HEK293 (cell line): ENCODE data around the gene PSMD8.

ENCODE experiments used
- CTCF ChIA-PET: fragments of 350-600 bp; formaldehyde crosslinking; extraction: SDS; loops from one replicate; lab custom pipeline; 2021; ENCODE audit warnings: antibody characterized with exemption; lab: Yijun Ruan, JAX
- POLR2A ChIA-PET: fragments of 300-600 bp; formaldehyde crosslinking; extraction: SDS; loops from one replicate; lab custom pipeline; 2020; ENCODE audit warnings: antibody characterized with exemption, inconsistent platforms; lab: Yijun Ruan, JAX
- H3K27ac ChIP-seq: fragments of 200-500 bp; sonication (Bioruptor generic); 2 replicates; pipeline ENCODE4 v1.5.1; 2014; ENCODE audit warnings: low read depth, low read length, control low read depth, inconsistent platforms; ENCODE audit errors: extremely low read depth
- H3K36me3 ChIP-seq, 2 experiments: fragments of 200-500 bp in 1 of 2; sonication (Bioruptor generic) in 1 of 2; 1 replicate in 1 of 2; 2 replicates in 1 of 2; pipeline ENCODE4 v1.5.1; 2014 to 2017; ENCODE audit warnings: inconsistent platforms in 2 of 2, low read length in 2 of 2; ENCODE audit not compliant: control insufficient read depth in 2 of 2, insufficient read depth in 1 of 2
- H3K4me1 ChIP-seq: fragments of 200-500 bp; sonication (Bioruptor generic); 2 replicates; pipeline ENCODE4 v1.5.1; 2014; ENCODE audit warnings: mild to moderate bottlenecking, low read length, inconsistent platforms; ENCODE audit not compliant: control insufficient read depth, insufficient read depth
- H3K4me3 ChIP-seq: 2 replicates; pipeline ENCODE4 v1.5.1; 2011; ENCODE audit warnings: low read depth, mild to moderate bottlenecking, control low read depth, low read length, moderate library complexity
- H3K9me3 ChIP-seq: fragments of 200-500 bp; sonication (Bioruptor generic); 2 replicates; pipeline ENCODE4 v1.5.1; 2014; ENCODE audit warnings: low read depth, low read length, inconsistent platforms; ENCODE audit not compliant: control insufficient read depth, insufficient read depth
- FEZF1 ChIP-seq: fragments of 450-650 bp; formaldehyde crosslinking; IDR thresholded peaks from 2 replicates; pipeline ENCODE4 v1.5.1; 2016; ENCODE audit warnings: missing biosample characterization, missing genetic modification characterization
- GLI4 ChIP-seq: fragments of 450-650 bp; formaldehyde crosslinking; IDR thresholded peaks from 2 replicates; pipeline ENCODE4 v1.5.1; 2016; ENCODE audit warnings: missing biosample characterization, missing genetic modification characterization
- HOXA7 ChIP-seq: sonication (generic); formaldehyde crosslinking; IDR thresholded peaks from 2 replicates; pipeline ENCODE4 v1.8.1; 2022; ENCODE audit warnings: missing genetic modification reagents, borderline replicate concordance
- OVOL3 ChIP-seq: fragments of 450-650 bp; formaldehyde crosslinking; IDR thresholded peaks from 2 replicates; pipeline ENCODE4 v1.5.1; 2016; ENCODE audit warnings: missing biosample characterization, missing genetic modification characterization
- WT1 ChIP-seq: fragments of 450-650 bp; formaldehyde crosslinking; IDR thresholded peaks from 2 replicates; pipeline ENCODE4 v1.5.1; 2016; ENCODE audit warnings: missing biosample characterization, missing genetic modification characterization
- ZBTB10 ChIP-seq: fragments of 450-650 bp; formaldehyde crosslinking; IDR thresholded peaks from 2 replicates; pipeline ENCODE4 v1.5.1; 2016; ENCODE audit warnings: missing biosample characterization, missing genetic modification characterization
- ZBTB6 ChIP-seq: fragments of 450-650 bp; formaldehyde crosslinking; IDR thresholded peaks from 2 replicates; pipeline ENCODE4 v1.5.1; 2017; ENCODE audit warnings: missing biosample characterization, missing genetic modification characterization
- ZBTB7A ChIP-seq: fragments of 450-650 bp; formaldehyde crosslinking; IDR thresholded peaks from 2 replicates; pipeline ENCODE4 v1.5.1; 2016; ENCODE audit warnings: low read depth, missing biosample characterization, missing genetic modification characterization
- ZNF10 ChIP-seq: fragments of 450-650 bp; formaldehyde crosslinking; IDR thresholded peaks from 2 replicates; pipeline ENCODE4 v1.5.1; 2017; ENCODE audit warnings: missing biosample characterization, missing genetic modification characterization
- ZNF2 ChIP-seq: fragments of 450-650 bp; formaldehyde crosslinking; IDR thresholded peaks from 2 replicates; pipeline ENCODE4 v1.5.1; 2016; ENCODE audit warnings: missing biosample characterization, missing genetic modification characterization
- ZNF239 ChIP-seq: fragments of 450-650 bp; formaldehyde crosslinking; IDR thresholded peaks from 2 replicates; pipeline ENCODE4 v1.5.1; 2016; ENCODE audit warnings: missing biosample characterization, missing genetic modification characterization
- ZNF26 ChIP-seq: fragments of 450-650 bp; formaldehyde crosslinking; IDR thresholded peaks from 2 replicates; pipeline ENCODE4 v1.5.1; 2016; ENCODE audit warnings: missing biosample characterization, missing genetic modification characterization
- ZNF311 ChIP-seq: fragments of 450-650 bp; formaldehyde crosslinking; IDR thresholded peaks from 2 replicates; pipeline ENCODE4 v1.5.1; 2017; ENCODE audit warnings: missing biosample characterization, missing genetic modification characterization, borderline replicate concordance
- ZNF366 ChIP-seq: fragments of 450-650 bp; formaldehyde crosslinking; conservative IDR thresholded peaks from 2 replicates; pipeline ENCODE4 v1.5.1; 2016; ENCODE audit warnings: missing biosample characterization, missing genetic modification characterization
- ZNF416 ChIP-seq: fragments of 450-650 bp; formaldehyde crosslinking; IDR thresholded peaks from 2 replicates; pipeline ENCODE4 v1.5.1; 2016; ENCODE audit warnings: missing biosample characterization, missing genetic modification characterization
- ZNF600 ChIP-seq: fragments of 450-650 bp; formaldehyde crosslinking; IDR thresholded peaks from 2 replicates; pipeline ENCODE4 v1.5.1; 2016; ENCODE audit warnings: missing biosample characterization, missing genetic modification characterization
- ZNF776 ChIP-seq: fragments of 450-650 bp; formaldehyde crosslinking; IDR thresholded peaks from 2 replicates; pipeline ENCODE4 v1.5.0; 2017; ENCODE audit warnings: missing biosample characterization, missing genetic modification characterization, borderline replicate concordance
- ZNF791 ChIP-seq: fragments of 450-650 bp; formaldehyde crosslinking; IDR thresholded peaks from 2 replicates; pipeline ENCODE4 v1.5.1; 2016; ENCODE audit warnings: missing biosample characterization, missing genetic modification characterization
- ZNF830 ChIP-seq: fragments of 450-650 bp; IDR thresholded peaks from 2 replicates; pipeline ENCODE4 v1.5.0; 2018; ENCODE audit warnings: missing biosample characterization, missing genetic modification characterization, low read depth, mild to moderate bottlenecking, moderate library complexity
- ZSCAN16 ChIP-seq: fragments of 450-650 bp; formaldehyde crosslinking; IDR thresholded peaks from 2 replicates; pipeline ENCODE4 v1.5.1; 2016; ENCODE audit warnings: missing biosample characterization, missing genetic modification characterization
- ZSCAN30 ChIP-seq: fragments of 450-650 bp; IDR thresholded peaks from 2 replicates; pipeline ENCODE4 v1.5.1; 2018; ENCODE audit warnings: missing biosample characterization, mild to moderate bottlenecking, missing genetic modification characterization, moderate library complexity
- TF ChIP-seq, protein P1 (sequence below): fragments of 450-650 bp; formaldehyde crosslinking; IDR thresholded peaks from 2 replicates; pipeline ENCODE4 v1.5.1; 2016; ENCODE audit warnings: missing biosample characterization, missing genetic modification characterization

Gene PSMD8

DNA sequence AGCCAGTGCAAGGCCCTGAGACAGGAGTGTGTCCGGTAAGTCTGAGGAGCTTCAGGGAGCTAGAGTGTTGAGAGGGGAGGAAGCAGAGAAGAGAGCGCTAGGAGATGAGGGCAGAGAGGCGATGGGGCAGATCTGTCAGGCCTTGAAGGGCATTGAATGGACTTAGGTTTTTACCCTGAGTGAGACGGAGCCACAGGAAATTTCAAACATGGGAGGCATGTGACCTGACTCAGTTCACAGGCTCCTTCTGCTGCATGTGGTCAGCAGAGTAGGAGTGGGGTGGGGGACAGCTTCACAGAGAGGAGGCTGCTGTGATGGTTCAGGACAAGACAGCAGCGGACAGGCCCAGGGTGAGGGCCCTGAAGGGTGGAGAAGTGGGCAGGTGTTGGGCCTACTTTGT is 26.0 kb downstream of the PSMD8 start:
- no peak for TF ChIP-seq ZNF776 (tag by site-specific recombination)
- TF ChIP-seq HOXA7 (CRISPR knock-in tag): no peak
- TF ChIP-seq OVOL3 (tag by site-specific recombination): no peak
- no peak for TF ChIP-seq ZBTB10 (tag by site-specific recombination)
- Histone ChIP-seq H3K27ac (no peak overlapping the region), H3K9me3 (no peaks in the 10 kb centered on the region), H3K36me3 (peaks cover 4 to 5% of the 10 kb centered on the region in 2 experiments; a peak in 2 of 3 replicates), H3K4me1 (peaks cover 10% of the 10 kb centered on the region), H3K4me3 (no peak overlapping the region)
- ChIA-PET CTCF (interaction anchor here (0.6 to 1.2 kb wide), 5 partner anchors 8 to 680 kb away, joined by 3 to 7 read pairs (median 3); partner anchors contain the start of gene CATSPERG), POLR2A (interaction anchor here (1.0 to 1.1 kb wide), 2 partner anchors 9 to 13 kb away, joined by 3 to 4 read pairs; partner anchors contain the start of gene GGN)

DNA sequence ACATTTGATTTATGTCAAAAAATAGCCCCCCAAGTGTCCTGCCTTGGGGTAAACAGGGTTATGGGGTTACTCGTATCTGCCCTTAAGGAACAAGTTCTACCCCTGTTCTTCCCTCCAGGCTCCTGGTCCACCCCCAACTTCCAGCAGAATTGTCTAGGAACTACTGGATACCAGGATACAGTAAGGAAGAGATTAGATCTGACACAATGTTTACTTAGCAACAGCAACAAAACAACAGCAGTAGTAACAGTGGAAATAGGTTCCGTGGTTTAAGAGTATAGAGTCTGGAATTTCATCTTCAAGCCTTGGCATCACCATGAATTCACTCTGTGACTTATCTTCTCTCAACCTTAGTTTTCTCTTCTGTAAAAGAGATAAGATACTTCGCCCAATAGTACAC is 26.8 kb downstream of the PSMD8 start:
- no peak overlapping the region for H3K27ac ChIP-seq
- peaks cover 10% of the 10 kb centered on the region for H3K4me1 ChIP-seq
- TF ChIP-seq GLI4 (tag by site-specific recombination) (no peak), FEZF1 (tag by site-specific recombination) (no peak), ZBTB7A (tag by site-specific recombination) (no peak), ZNF2 (tag by site-specific recombination) (no peak), ZNF311 (tag by site-specific recombination) (no peak), ZNF830 (tag by site-specific recombination) (no peak), ZNF10 (tag by site-specific recombination) (no peak), ZSCAN16 (tag by site-specific recombination) (no peak), ZNF791 (tag by site-specific recombination) (no peak), ZNF239 (tag by site-specific recombination) (no peak), WT1 (tag by site-specific recombination) (no peak), ZNF26 (no peak), ZSCAN30 (tag by site-specific recombination) (no peak)
- POLR2A ChIA-PET: interaction anchor here (1.0 kb wide), 1 partner anchor 14 kb away, joined by 3 read pairs; the partner anchor contains the start of gene GGN
- peaks cover 7 to 8% of the 10 kb centered on the region in 2 experiments; a peak in 2 of 3 replicates for H3K36me3 ChIP-seq
- no peak overlapping the region for H3K4me3 ChIP-seq
- no peaks in the 10 kb centered on the region for H3K9me3 ChIP-seq
- CTCF ChIA-PET: interaction anchor here (0.6 to 4.5 kb wide), 5 partner anchors 234 to 503 kb away, joined by 3 to 77 read pairs (median 6); no protein-coding TSS in a partner anchor

DNA sequence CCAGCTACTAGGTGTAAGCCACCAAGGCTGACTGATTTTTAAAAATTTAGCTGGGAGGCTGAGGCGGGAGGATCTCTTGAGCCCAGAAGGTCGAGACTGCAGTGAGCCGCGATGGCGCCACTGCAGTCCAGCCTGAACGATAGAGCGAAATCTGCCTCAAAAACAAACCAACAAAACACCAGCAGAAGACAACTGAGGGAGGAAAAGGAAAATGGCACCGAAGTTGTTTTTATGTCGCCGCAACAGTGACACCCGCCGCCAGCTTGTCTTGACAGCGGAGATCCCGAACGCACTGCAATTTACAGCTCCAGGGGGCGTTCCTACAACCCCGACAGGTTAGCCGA is 28.2 kb downstream of the PSMD8 start:
- H3K4me1 ChIP-seq: peaks cover 10% of the 10 kb centered on the region
- ChIA-PET POLR2A (interaction anchor here (0.5 to 5.6 kb wide), 43 partner anchors 8 to 1789 kb away, joined by 3 to 68 read pairs (median 4); partner anchors contain the start of genes ACTN4, EIF3K, GGN and MRPS12), CTCF (interaction anchor here (0.6 to 4.8 kb wide), 102 partner anchors 8 to 1325 kb away, joined by 3 to 77 read pairs (median 5); partner anchors contain the start of genes ACTN4, ECH1, EIF3K and FBXO17)
- peak overlapping the region; percentile 28 for H3K4me3 ChIP-seq
- H3K27ac ChIP-seq: peak overlapping the region; percentile 69
- no peaks in the 10 kb centered on the region for H3K9me3 ChIP-seq
- H3K36me3 ChIP-seq: peaks cover 14 to 18% of the 10 kb centered on the region in 2 experiments; a peak in 2 of 3 replicates
- TF ChIP-seq ZNF366 (peak; percentile 41; the same call in 1 of the 2 replicates), ZNF600 (tag by site-specific recombination) (peak; percentile 97), ZBTB6 (tag by site-specific recombination) (peak; percentile 56; the same call in 1 of the 2 replicates), ZNF416 (tag by site-specific recombination) (no peak)
- TF ChIP-seq, protein P1, sequence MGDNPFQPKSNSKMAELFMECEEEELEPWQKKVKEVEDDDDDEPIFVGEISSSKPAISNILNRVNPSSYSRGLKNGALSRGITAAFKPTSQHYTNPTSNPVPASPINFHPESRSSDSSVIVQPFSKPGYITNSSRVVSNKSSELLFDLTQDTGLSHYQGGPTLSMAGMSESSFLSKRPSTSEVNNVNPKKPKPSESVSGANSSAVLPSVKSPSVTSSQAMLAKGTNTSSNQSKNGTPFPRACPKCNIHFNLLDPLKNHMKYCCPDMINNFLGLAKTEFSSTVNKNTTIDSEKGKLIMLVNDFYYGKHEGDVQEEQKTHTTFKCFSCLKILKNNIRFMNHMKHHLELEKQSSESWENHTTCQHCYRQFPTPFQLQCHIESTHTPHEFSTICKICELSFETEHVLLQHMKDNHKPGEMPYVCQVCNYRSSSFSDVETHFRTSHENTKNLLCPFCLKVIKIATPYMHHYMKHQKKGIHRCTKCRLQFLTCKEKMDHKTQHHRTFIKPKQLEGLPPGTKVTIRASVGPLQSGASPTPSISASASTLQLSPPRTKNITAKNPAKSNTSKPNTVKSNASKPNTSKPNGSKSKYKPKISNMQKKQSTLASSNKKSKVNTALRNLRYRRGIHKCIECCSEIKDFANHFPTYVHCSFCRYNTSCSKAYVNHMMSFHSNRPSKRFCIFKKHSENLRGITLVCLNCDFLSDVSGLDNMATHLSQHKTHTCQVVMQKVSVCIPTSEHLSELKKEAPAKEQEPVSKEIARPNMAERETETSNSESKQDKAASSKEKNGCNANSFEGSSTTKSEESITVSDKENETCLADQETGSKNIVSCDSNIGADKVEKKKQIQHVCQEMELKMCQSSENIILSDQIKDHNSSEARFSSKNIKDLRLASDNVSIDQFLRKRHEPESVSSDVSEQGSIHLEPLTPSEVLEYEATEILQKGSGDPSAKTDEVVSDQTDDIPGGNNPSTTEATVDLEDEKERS: peak; percentile 86; the same call in 1 of the 2 replicates
